ENCODE measurements around the gene ERCC2. TPM values are rescaled to one million over a fixed set of nuclear protein-coding genes. Genes with fewer than 3 reads are reported as not detected.

ERCC2 gene
- total RNA-seq, 4 donors from 2014 or later: 1.8 to 16.6 (median 10.5) TPM

GRCh38 chr19:45354241-45354842 lies 16.0 kb downstream of the ERCC2 start:
- intact Hi-C loops (cut with DNase I; ENCODE audit: low total_unique reads): no loop called here
- Histone ChIP-seq H3K27me3 (no peaks in the 10 kb centered on the region), H3K4me3 (no peak overlapping the region), H3K36me3 (no peaks in the 10 kb centered on the region), H3K4me1 (no peaks in the 10 kb centered on the region), H3K27ac (no peak overlapping the region), H3K9me3 (no peaks in the 10 kb centered on the region)
- DNase-seq: no peak
- TF ChIP-seq CTCF (IDR thresholded peaks at IDR 0.05) (no peak), POLR2A (IDR thresholded peaks at IDR 0.05) (no peak)

GRCh38 chr19:45352914-45353796 lies 17.2 kb downstream of the ERCC2 start:
- TF ChIP-seq CTCF (IDR thresholded peaks at IDR 0.05) (no peak), POLR2A (IDR thresholded peaks at IDR 0.05) (no peak)
- Histone ChIP-seq H3K4me3 (no peak overlapping the region), H3K36me3 (no peaks in the 10 kb centered on the region), H3K27ac (no peak overlapping the region), H3K27me3 (no peaks in the 10 kb centered on the region), H3K4me1 (no peaks in the 10 kb centered on the region), H3K9me3 (no peaks in the 10 kb centered on the region)
- intact Hi-C loops (cut with DNase I; ENCODE audit: low total_unique reads): no loop called here
- DNase-seq: no peak

- intact Hi-C loops (cut with DNase I; ENCODE audit: low total_unique reads): no loop called here
- TF ChIP-seq CTCF (IDR thresholded peaks at IDR 0.05) (no peak), POLR2A (IDR thresholded peaks at IDR 0.05) (no peak)
These were observed 17.9 kb downstream of the ERCC2 start for GRCh38 chr19:45352471-45352870.

GRCh38 chr19:45352062-45352461 lies 18.3 kb downstream of the ERCC2 start:
- Histone ChIP-seq H3K36me3 (no peaks in the 10 kb centered on the region), H3K27ac (no peak overlapping the region), H3K27me3 (peaks cover 0 to 3% of the 10 kb centered on the region in 2 donors), H3K4me3 (no peak overlapping the region), H3K4me1 (no peaks in the 10 kb centered on the region), H3K9me3 (no peaks in the 10 kb centered on the region)
- TF ChIP-seq POLR2A (IDR thresholded peaks at IDR 0.05) (no peak), CTCF (IDR thresholded peaks at IDR 0.05) (no peak)
- intact Hi-C loops (cut with DNase I; ENCODE audit: low total_unique reads): no loop called here
- no peak for DNase-seq

More at GRCh38 chr19:45352471-45352870, 17.9 kb downstream of the ERCC2 start:
- Histone ChIP-seq H3K27me3 (no peaks in the 10 kb centered on the region), H3K4me3 (no peak overlapping the region), H3K4me1 (no peaks in the 10 kb centered on the region), H3K9me3 (no peaks in the 10 kb centered on the region), H3K36me3 (no peaks in the 10 kb centered on the region), H3K27ac (no peak overlapping the region)
- DNase-seq: no peak

- no peak for DNase-seq
- Histone ChIP-seq H3K27ac (no peak overlapping the region), H3K4me3 (no peak overlapping the region), H3K27me3 (peaks cover 0 to 7% of the 10 kb centered on the region in 2 donors), H3K4me1 (no peaks in the 10 kb centered on the region), H3K9me3 (no peaks in the 10 kb centered on the region), H3K36me3 (no peaks in the 10 kb centered on the region)
- TF ChIP-seq POLR2A (IDR thresholded peaks at IDR 0.05) (no peak), CTCF (IDR thresholded peaks at IDR 0.05) (no peak)
- intact Hi-C loops (cut with DNase I; ENCODE audit: low total_unique reads): no loop called here
These were observed 18.9 kb downstream of the ERCC2 start for GRCh38 chr19:45351401-45351952.
